NOMO-1 treated with dmso at 0.1 percent for 144 hours (cell line): Measurements from ENCODE around the gene TAMALIN.
A peak's percentile ranks its signal among the peaks of the same experiment; 100 is the strongest.

ENCODE experiments used
- DNase-seq: peaks from one replicate; lab custom pipeline; 2025; ENCODE audit not compliant: unreplicated experiment; lab: John Stamatoyannopoulos, UW

Gene TAMALIN

GRCh38 chr12:52013626-52014310 is 7.0 kb downstream of the TAMALIN start:
- no peak for DNase-seq

- DNase-seq, result no peak
Observed at GRCh38 chr12:52014567-52015530, 8.1 kb downstream of the TAMALIN start.

GRCh38 chr12:52015532-52016041 is 8.8 kb downstream of the TAMALIN start:
- DNase-seq, result no peak

DNA sequence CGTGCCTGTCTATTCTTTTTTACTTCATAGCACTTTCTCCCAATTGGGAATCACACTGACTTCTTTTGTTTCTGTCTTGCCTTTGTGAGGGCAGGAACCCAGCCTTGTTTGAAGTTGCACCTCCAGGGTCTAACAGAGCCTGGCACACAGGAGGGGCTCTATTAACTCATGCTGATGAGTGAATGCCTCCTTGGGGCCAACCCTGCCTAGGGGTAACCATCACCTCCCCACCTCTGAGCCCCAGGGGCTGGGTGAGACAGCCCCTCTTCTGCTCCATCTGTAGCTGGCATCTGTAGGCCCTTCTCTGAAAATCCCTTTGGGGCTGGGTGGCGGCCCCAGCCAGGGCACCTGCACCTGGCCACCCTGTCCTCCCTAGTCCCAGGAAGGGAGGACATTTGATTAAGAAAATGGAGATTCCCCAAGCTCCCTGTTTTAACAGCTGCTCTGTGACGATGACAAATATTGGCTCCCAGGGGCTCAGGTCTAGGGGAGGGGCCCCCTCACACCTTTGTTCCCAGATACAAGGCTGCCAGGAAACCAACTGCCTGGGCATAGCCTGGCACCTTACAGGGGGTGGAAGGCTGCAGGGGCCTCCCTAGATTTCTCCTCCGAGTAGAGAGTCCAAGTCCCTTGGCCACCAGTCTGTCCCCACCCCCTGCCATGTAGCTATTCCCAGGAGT is 11.8 kb downstream of the TAMALIN start:
- DNase-seq, result no peak

DNA sequence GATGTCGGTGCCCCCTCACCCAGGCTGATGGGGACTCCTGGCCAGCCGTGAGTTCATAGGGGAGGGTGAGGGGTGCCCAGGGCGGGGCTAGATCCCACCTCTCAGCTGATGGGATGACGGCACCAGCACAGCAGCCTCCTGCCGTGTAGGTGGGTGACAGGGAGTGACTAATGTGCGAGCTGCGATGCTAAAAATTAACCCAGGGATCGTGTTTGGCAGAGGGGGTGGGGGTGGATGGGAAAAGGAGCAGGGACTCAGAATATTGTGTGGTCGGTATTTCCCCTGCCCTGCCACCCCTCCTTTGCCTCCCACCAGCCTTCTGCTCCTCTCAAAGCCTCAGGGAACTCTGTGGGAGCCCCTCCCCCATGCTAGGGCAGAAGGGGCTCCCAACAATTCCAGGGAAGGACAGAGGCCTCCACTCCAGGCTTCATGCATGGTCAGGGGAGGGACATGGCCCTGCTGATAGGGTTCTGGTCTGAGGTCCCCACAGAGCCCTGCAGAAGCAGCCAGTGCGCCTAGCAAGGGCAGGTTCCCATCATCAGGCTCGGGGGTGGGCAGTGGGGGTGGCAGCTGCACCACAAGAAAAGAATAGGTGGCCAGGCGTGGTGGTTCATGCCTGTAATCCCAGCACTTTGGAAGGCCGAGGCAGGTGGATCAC is 12.5 kb downstream of the TAMALIN start:
- DNase-seq, result no peak

DNA sequence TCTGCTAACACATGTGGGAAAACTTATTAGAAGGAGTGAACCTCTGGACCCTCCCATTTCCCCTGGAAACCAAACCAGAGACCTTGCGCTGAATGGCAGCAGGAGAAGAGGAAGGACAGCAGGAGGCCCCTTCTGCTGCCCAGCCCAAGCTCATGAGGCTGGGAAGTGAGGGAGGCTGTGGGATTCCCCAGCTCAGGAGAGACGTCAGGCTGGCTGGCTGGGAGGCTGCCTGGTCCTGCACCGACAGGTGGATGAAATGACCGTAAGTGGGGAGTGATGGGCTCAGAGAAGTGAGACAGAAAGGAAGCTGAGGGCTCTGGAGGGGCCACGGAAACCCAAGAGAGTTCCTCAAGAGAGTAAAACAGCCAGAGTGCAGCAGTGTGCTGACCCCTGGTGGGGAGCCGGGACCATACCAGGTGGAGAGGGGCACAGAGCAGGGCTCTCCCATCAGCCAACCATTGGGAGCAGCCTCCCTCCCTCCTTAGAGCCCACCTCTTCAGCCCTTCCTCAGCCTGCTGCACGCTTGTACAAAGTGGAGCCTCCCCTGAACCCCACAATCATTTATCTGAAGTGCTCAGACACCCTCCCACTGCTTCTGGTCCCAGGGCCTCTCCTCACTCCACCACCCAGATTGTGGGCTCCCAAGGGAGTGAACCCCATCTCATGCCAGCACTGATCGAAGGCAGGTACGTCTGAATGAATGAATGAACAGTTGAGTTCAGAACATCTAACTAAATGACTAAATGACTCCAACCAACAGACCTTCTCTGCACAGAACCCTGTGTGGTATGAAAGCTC is 14.0 kb downstream of the TAMALIN start:
- DNase-seq, result peak; percentile 60

DNA sequence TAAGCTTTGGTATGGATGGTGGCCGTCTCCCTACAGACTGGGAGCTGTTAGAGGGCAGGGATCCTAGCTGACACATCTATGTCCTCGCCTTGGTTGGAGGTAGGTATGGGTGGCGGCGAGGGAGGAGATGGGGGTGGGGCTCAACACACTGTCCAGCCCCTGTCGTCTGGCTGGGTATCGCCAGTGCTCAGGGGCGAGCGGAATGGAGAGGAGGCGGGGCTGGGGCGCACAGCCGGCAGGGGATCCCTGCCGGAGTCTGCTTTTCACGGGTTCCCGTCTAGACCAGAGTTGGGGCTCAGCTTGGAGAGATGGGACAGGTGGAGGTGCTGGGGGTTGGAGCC is 16.1 kb downstream of the TAMALIN start:
- DNase-seq, result no peak

- DNase-seq, result peak; percentile 78
Observed at GRCh38 chr12:52023182-52023975, 16.6 kb downstream of the TAMALIN start.

- peak; percentile 46 for DNase-seq
Observed at GRCh38 chr12:52023976-52024688, 17.4 kb downstream of the TAMALIN start.

- DNase-seq, result peak; percentile 80
Observed at GRCh38 chr12:52024845-52025230, 18.1 kb downstream of the TAMALIN start.

DNA sequence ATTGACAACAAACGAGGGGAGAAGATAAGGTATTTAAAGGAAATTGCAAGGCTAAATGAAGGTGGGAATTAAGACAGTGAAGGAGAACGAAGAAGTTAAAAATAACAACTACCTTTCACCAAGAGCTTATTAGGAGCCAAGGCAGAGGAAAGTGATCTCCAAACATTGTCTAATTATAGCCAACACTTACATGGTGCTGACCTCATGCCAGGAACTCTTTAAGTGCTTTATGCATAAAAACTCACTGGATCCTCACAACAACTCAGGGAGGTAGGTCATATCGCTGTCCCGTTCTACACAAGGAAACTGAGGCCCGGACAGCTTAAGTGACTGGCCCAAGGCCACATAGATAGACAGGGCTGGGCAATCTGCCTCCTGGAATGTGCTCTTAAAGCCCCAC is 19.5 kb downstream of the TAMALIN start:
- no peak for DNase-seq

- no peak for DNase-seq
Observed at GRCh38 chr12:52027085-52027843, 20.5 kb downstream of the TAMALIN start.

DNA sequence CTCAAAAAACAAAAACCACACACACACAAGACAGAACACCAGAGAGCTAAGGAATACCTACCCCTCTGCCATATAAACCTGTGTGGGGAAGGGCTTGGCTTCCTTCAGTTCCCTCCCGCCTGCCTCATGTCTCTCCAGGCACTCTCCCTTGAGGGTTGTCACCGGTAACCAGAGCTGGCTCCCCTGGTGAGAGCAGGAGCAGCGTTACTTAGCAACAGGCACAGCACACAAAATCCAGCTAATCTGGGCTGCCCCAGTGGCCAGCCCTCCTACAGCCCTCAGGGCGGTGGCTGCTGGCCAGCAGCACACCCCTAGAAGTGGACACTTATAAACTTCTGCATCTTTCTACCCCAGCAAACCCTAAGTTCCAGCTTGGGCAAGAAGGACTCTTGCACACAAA is 22.9 kb downstream of the TAMALIN start:
- DNase-seq, result no peak

- no peak for DNase-seq
Observed at GRCh38 chr12:52032446-52032803, 25.7 kb downstream of the TAMALIN start.

DNA sequence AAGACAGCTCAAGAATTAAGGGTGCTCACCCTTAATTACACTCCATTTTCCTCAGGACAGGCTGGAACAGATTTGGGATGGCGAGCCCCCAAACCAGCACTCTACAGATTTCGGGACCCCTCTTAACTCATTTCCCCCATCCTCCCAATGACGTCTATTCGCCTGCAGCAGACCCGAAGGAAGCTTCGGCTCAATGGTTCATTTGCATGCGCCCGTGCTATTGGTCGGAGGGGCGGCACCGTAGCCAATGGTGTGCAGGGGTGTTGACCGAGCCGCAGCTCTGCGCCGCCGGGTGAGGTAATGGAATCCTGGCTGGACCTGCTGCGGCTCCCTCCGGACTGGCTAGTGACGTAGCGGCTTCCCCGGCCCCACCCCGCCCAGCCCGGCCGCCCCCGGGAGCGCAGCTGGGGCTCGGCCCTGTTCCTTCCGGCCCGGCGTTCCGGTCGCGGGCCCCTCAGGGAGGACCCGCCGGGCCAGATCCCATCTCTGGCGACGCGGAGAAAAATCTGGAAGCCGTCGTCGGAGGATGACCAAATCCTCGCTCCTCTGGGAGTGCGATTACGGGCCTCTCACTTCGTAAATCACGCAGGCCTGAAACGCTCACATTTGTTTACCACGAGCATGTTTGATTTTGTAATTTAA is 26.2 kb downstream of the TAMALIN start:
- peak; percentile 96 for DNase-seq

- no peak for DNase-seq
Observed at GRCh38 chr12:52033446-52034140, 26.8 kb downstream of the TAMALIN start.

DNA sequence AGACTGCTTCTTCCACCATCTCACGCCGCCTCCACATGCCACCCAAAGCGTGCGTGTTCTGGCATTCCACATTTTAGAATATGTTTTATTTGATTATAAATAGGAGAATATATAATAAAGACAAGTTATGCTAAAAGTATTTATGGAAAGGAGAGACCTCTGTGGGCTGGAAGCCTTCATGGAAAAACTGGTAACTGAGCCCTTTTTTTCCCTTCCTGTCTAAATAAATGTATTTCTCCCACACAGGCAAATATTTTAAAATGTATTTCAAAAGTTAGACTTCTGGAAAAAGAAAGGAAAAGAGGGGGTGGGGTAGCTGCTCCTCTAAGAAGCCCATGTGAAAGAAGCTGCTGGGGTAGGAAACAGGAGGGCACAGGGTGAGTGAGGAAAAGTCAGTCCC is 28.4 kb downstream of the TAMALIN start:
- no peak for DNase-seq
